ENCODE measurements around the gene C2orf76. TPM values are rescaled to one million over a fixed set of nuclear protein-coding genes. Genes with fewer than 3 reads are reported as not detected.

Gene C2orf76
- total RNA-seq, 1 donor from 2014 or later, result not detected

- Histone ChIP-seq H3K36me3 (peaks cover 0 to 10% of the 10 kb centered on the region in 2 donors), H3K4me1 (no peaks in the 10 kb centered on the region), H3K27me3 (no peaks in the 10 kb centered on the region), H3K27ac (no peak overlapping the region), H3K9me3 (no peaks in the 10 kb centered on the region), H3K4me3 (no peak overlapping the region)
- peak in 1 of 2 donors; percentile 50 for DNase-seq (ENCODE audit: low spot score in 2 of 2)
- intact Hi-C loops (cut with DNase I), result no loop called here
- no peak for TF ChIP-seq CTCF (IDR thresholded peaks at IDR 0.05)
Measured at GRCh38 chr2:119266091-119266589, 100.5 kb downstream of the C2orf76 start.

- Histone ChIP-seq H3K4me3 (no peak overlapping the region), H3K36me3 (peaks cover 0 to 10% of the 10 kb centered on the region in 2 donors), H3K9me3 (no peaks in the 10 kb centered on the region), H3K4me1 (no peaks in the 10 kb centered on the region), H3K27ac (no peak overlapping the region), H3K27me3 (no peaks in the 10 kb centered on the region)
- intact Hi-C loops (cut with DNase I), result no loop called here
- peak in 1 of 2 donors; percentile 38 for DNase-seq (ENCODE audit: low spot score in 2 of 2)
- TF ChIP-seq CTCF (IDR thresholded peaks at IDR 0.05), result no peak
Measured at GRCh38 chr2:119265693-119266066, 101.0 kb downstream of the C2orf76 start.

DNA sequence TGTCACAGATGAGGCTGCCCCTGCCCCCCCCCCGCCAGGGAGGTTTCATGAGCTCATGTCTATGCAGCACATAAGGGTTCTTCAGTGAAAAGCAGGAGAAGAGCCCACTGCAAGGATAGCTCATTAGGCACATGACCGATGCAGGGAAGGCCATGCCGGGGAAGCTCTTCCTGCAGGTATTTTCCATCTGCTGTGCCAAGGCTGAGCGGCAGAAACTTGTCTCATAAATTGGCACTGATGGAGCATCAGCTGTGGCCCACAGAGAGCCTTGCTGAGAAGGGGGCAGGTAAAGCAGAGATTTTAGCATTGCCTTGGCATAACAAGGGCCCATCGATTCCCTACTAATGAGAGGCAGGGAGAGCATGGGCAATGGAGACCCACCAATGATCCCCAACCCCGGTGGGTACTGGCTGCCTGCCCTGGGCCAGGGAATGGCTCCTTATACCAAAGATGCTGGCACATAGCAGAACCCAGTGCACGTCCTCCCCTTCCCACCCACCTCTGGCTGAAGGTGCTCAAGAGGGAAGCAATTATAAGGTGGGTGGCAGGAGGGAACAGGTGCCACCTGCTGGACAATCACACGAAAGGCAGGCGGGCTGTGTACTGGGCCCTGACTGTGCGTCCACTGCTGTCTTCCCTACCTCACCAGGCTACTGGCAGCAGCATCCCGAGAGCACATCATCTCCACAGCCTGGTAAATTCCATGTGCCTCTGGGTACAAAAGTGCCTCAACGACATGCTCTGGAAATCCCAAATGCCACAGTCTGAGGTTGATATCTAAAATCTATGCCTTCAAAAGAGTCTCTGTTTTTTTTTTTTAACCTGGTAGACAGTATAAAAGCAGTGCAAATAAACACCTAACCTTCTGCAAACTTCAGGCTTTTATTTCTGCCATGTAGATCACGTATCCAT is 101.6 kb downstream of the C2orf76 start:
- peak in 1 of 2 donors; percentile 61 for DNase-seq (ENCODE audit: low spot score in 2 of 2)

DNA sequence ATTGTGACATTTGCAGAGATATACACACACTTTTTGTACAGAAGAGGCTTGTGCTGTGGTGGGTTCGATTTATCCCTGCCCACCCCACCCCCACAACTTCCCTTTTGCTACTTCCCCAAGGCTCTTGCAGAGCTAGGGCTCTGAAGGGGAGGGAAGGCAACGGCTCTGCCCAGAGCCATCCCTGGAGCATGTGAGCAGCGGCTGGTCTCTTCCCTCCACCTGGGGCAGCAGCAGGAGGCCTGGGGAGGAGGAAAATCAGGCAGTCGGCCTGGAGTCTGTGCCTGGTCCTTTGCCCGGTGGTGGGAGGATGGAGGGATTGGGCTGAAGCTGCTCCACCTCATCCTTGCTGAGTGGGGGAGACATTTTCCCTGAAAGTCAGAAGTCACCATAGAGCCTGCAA is 103.0 kb downstream of the C2orf76 start:
- H3K4me3 ChIP-seq, result no peak overlapping the region
- H3K4me1 ChIP-seq, result no peaks in the 10 kb centered on the region
- intact Hi-C loops (cut with DNase I), result no loop called here
- H3K9me3 ChIP-seq, result no peaks in the 10 kb centered on the region
- no peak for DNase-seq (ENCODE audit: low spot score in 2 of 2)
- no peaks in the 10 kb centered on the region for H3K27me3 ChIP-seq
- no peak for TF ChIP-seq CTCF (IDR thresholded peaks at IDR 0.05)
- H3K27ac ChIP-seq, result no peak overlapping the region
- H3K36me3 ChIP-seq, result peaks cover 4 to 10% of the 10 kb centered on the region in 2 donors

More for the DNA sequence above, 101.6 kb downstream of the C2orf76 start:
- no peaks in the 10 kb centered on the region for H3K9me3 ChIP-seq
- H3K36me3 ChIP-seq, result peaks cover 0 to 10% of the 10 kb centered on the region in 2 donors
- peak; percentile 28 to 66 (median 51) for TF ChIP-seq CTCF (IDR thresholded peaks at IDR 0.05)
- no peak overlapping the region for H3K4me3 ChIP-seq
- no peaks in the 10 kb centered on the region for H3K4me1 ChIP-seq
- no peak overlapping the region for H3K27ac ChIP-seq
- no peaks in the 10 kb centered on the region for H3K27me3 ChIP-seq
- intact Hi-C loops (cut with DNase I), result no loop called here

- intact Hi-C loops (cut with DNase I), result no loop called here
- no peak for TF ChIP-seq CTCF (IDR thresholded peaks at IDR 0.05)
- Histone ChIP-seq H3K27me3 (no peaks in the 10 kb centered on the region), H3K27ac (no peak overlapping the region), H3K36me3 (peaks cover 4 to 10% of the 10 kb centered on the region in 2 donors), H3K4me3 (no peak overlapping the region), H3K4me1 (no peaks in the 10 kb centered on the region), H3K9me3 (no peaks in the 10 kb centered on the region)
- DNase-seq (ENCODE audit: low spot score in 2 of 2), result peak in 1 of 2 donors; percentile 42
Measured at GRCh38 chr2:119263025-119263424, 103.6 kb downstream of the C2orf76 start.
